Measurements from ENCODE around the gene SGMS1. TPM values are rescaled to one million over a fixed set of nuclear protein-coding genes. Genes with fewer than 3 reads are reported as not detected.
A peak's percentile ranks its signal among the peaks of the same experiment; 100 is the strongest.

Gene SGMS1
- polyA plus RNA-seq, 1 donor from 2014 or later, result 8.0 TPM

DNA sequence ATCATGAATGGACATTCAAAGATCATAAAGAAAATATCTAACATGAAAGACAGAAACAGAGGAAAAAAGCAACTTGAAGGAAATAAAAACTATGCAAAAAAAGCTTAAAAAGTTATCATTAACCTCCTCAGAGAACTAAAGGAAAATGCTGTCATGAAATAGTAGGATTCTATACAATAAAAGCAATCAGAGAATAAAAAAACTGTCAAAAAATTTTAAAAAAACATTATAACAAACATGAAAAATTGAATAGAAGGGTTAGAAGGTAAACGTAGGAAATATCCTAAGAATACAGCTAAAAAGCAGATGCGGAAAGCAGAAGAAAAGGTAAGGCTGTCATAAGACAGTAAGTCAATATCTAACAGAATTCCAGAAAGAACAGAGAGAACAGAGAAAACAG lies 44.8 kb downstream of the SGMS1 start:
- no peaks in the 10 kb centered on the region for H3F3A ChIP-seq (ENCODE audit: insufficient read depth, low read length, poor library complexity, severe bottlenecking)
- H3K4me2 ChIP-seq (ENCODE audit: low read length), result no peak overlapping the region
- no peaks in the 10 kb centered on the region for H3K27me3 ChIP-seq (ENCODE audit: insufficient read depth, low read depth, low read length)
- TF ChIP-seq SMC3 (conservative IDR thresholded peaks at IDR 0.05; ENCODE audit: poor library complexity), result no peak
- no peak for TF ChIP-seq RAD21 (conservative IDR thresholded peaks at IDR 0.05)
- no peak for TF ChIP-seq REST (IDR thresholded peaks at IDR 0.05; ENCODE audit: borderline replicate concordance)
- TF ChIP-seq MXI1 (conservative IDR thresholded peaks at IDR 0.05; ENCODE audit: poor library complexity, severe bottlenecking), result no peak
- TF ChIP-seq TAF1 (IDR thresholded peaks at IDR 0.05; ENCODE audit: low read depth), result no peak
- no peak for TF ChIP-seq CTCF (IDR thresholded peaks at IDR 0.05; ENCODE audit: poor library complexity, severe bottlenecking)
- TF ChIP-seq POLR2AphosphoS5 (IDR thresholded peaks at IDR 0.05), result no peak
- TF ChIP-seq EZH2 (IDR thresholded peaks at IDR 0.05; ENCODE audit: borderline replicate concordance, insufficient read depth, low read length, poor library complexity, severe bottlenecking), result no peak
- no peak for TF ChIP-seq EP300 (conservative IDR thresholded peaks at IDR 0.05; ENCODE audit: poor library complexity, severe bottlenecking)
- no peak overlapping the region for H2AFZ ChIP-seq (ENCODE audit: low read depth, low read length)
- no peak overlapping the region for H3K9ac ChIP-seq (ENCODE audit: low read length)
- H3K4me3 ChIP-seq (ENCODE audit: low read length), result no peak overlapping the region
- no peaks in the 10 kb centered on the region for H4K20me1 ChIP-seq (ENCODE audit: insufficient read depth)
- no peaks in the 10 kb centered on the region for H3K36me3 ChIP-seq (ENCODE audit: insufficient read depth, low read length)
- no peaks in the 10 kb centered on the region for H3K79me2 ChIP-seq (replicated peaks; ENCODE audit: insufficient read depth, low read length)
- no peaks in the 10 kb centered on the region for H3K9me3 ChIP-seq (ENCODE audit: low read length)
- no peaks in the 10 kb centered on the region for H3K9me2 ChIP-seq (ENCODE audit: insufficient read depth, low read length)
- H3K27ac ChIP-seq (ENCODE audit: low read length), result no peak overlapping the region

DNA sequence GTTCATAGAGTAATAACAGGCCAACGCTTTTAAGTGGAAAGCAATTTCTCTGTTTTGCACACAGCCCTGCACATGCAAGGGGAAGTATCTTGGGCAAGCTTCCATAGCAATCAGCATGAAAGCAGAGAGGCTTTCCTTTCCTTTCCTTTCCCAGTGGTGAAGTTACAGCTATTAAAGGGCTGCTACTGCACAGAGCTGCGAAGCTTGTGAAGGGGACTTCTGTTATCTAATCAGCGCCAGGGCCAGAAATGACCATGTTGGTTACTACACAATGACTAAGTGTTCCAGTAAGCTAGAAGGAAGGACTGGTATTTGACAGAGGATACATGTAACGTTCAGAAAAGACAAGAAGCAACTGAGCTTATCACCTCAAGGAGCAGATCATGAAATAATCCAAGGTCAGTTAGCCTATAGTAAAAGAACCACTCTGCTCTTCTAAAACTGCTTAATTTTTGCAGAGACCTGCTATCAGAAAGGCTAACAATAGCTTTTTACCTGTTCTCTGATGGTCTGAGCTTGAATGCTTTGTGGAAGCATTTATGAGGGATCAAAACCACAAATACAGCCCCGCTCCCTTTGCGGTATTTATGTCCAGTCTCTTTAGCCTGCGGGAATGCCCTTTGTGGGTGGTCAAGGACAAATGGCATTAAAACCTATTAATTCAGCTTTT lies 45.9 kb downstream of the SGMS1 start:
- Histone ChIP-seq H3K27ac (ENCODE audit: low read length) (peak overlapping the region; percentile 4), H3K79me2 (replicated peaks; ENCODE audit: insufficient read depth, low read length) (no peaks in the 10 kb centered on the region), H3K9ac (ENCODE audit: low read length) (no peak overlapping the region), H4K20me1 (ENCODE audit: insufficient read depth) (no peaks in the 10 kb centered on the region), H3K9me3 (ENCODE audit: low read length) (no peaks in the 10 kb centered on the region), H3K27me3 (ENCODE audit: insufficient read depth, low read depth, low read length) (no peaks in the 10 kb centered on the region), H3K36me3 (ENCODE audit: insufficient read depth, low read length) (no peaks in the 10 kb centered on the region), H3K9me2 (ENCODE audit: insufficient read depth, low read length) (no peaks in the 10 kb centered on the region), H3K4me2 (ENCODE audit: low read length) (no peak overlapping the region), H2AFZ (ENCODE audit: low read depth, low read length) (no peak overlapping the region), H3K4me3 (ENCODE audit: low read length) (no peak overlapping the region), H3F3A (ENCODE audit: insufficient read depth, low read length, poor library complexity, severe bottlenecking) (no peaks in the 10 kb centered on the region)
- TF ChIP-seq POLR2AphosphoS5 (IDR thresholded peaks at IDR 0.05), result peak; percentile 11
- peak; percentile 39 for TF ChIP-seq REST (IDR thresholded peaks at IDR 0.05; ENCODE audit: borderline replicate concordance)
- no peak for TF ChIP-seq SMC3 (conservative IDR thresholded peaks at IDR 0.05; ENCODE audit: poor library complexity)
- TF ChIP-seq TAF1 (IDR thresholded peaks at IDR 0.05; ENCODE audit: low read depth), result no peak

Measured in neural cell (in vitro differentiated cells).